Measurements from ENCODE around the gene CFAP74.

GRCh38 chr1:2020310-2020655 lies 16.7 kb upstream of the CFAP74 start:
- TF ChIP-seq CTCF (conservative IDR thresholded peaks at IDR 0.05; ENCODE audit: low read depth, low read length), result no peak
- TF ChIP-seq RAD21 (IDR thresholded peaks at IDR 0.05; ENCODE audit: low read length), result no peak
- no peak for TF ChIP-seq POLR2A (IDR thresholded peaks at IDR 0.05; ENCODE audit: low read depth, low read length)
- TF ChIP-seq USF2 (IDR thresholded peaks at IDR 0.05; ENCODE audit: low read depth, low read length), result no peak
- TF ChIP-seq SMC3 (IDR thresholded peaks at IDR 0.05; ENCODE audit: low read depth, low read length), result no peak
